Smooth muscle cell (in vitro differentiated cells): ENCODE data around the gene VDAC2. TPM values are rescaled to one million over a fixed set of nuclear protein-coding genes. Genes with fewer than 3 reads are reported as not detected.
A peak's percentile ranks its signal among the peaks of the same experiment; 100 is the strongest.

Experiments used
- DNase-seq: peaks from one replicate; lab custom pipeline; 2025; ENCODE audit not compliant: unreplicated experiment; lab: John Stamatoyannopoulos, UW
- H2AFZ ChIP-seq: fragments of 200-600 bp; sonication (generic); 2 replicates; pipeline ENCODE4 v1.6.0; 2016; ENCODE audit warnings: antibody characterized with exemption, low read depth, mild to moderate bottlenecking
- H3F3A ChIP-seq: fragments of 200-600 bp; sonication (generic); 2 replicates; pipeline ENCODE4 v1.6.0; 2017; ENCODE audit warnings: antibody characterized with exemption, low read depth
- H3K27ac ChIP-seq: fragments of 200-600 bp; sonication (generic); 2 replicates; pipeline ENCODE4 v1.5.1; 2016; ENCODE audit warnings: low read depth, mild to moderate bottlenecking
- H3K27me3 ChIP-seq: fragments of 200-600 bp; sonication (generic); 2 replicates; pipeline ENCODE4 v1.6.1; 2016; ENCODE audit warnings: low read depth, mild to moderate bottlenecking
- H3K36me3 ChIP-seq: fragments of 200-600 bp; sonication (generic); 2 replicates; pipeline ENCODE4 v1.5.1; 2016; ENCODE audit warnings: low read depth
- H3K4me1 ChIP-seq: fragments of 200-600 bp; sonication (generic); 2 replicates; pipeline ENCODE4 v1.5.1; 2016; ENCODE audit warnings: low read depth
- H3K4me2 ChIP-seq: fragments of 200-600 bp; sonication (generic); 2 replicates; pipeline ENCODE4 v1.6.0; 2016; ENCODE audit warnings: mild to moderate bottlenecking
- H3K4me3 ChIP-seq: fragments of 200-600 bp; sonication (generic); 2 replicates; pipeline ENCODE4 v1.5.1; 2016; ENCODE audit warnings: mild to moderate bottlenecking
- H3K79me2 ChIP-seq: fragments of 200-600 bp; sonication (generic); 2 replicates; pipeline ENCODE4 v1.6.0; 2016; ENCODE audit warnings: low read depth, mild to moderate bottlenecking
- H3K9ac ChIP-seq: fragments of 200-600 bp; sonication (generic); 2 replicates; pipeline ENCODE4 v1.6.0; 2016; ENCODE audit warnings: low read depth
- H3K9me3 ChIP-seq: fragments of 200-600 bp; sonication (generic); replicated peaks from 2 replicates; pipeline ENCODE4 v1.5.1; 2016; ENCODE audit warnings: low read depth
- H4K20me1 ChIP-seq: fragments of 200-600 bp; sonication (generic); 2 replicates; pipeline ENCODE4 v1.6.0; 2016; ENCODE audit warnings: low read depth
- CTCF ChIP-seq: fragments of 200-600 bp; sonication (generic); IDR thresholded peaks from 2 replicates; pipeline ENCODE4 v1.5.1; 2017; ENCODE audit warnings: borderline replicate concordance, mild to moderate bottlenecking, antibody characterized with exemption; ENCODE audit not compliant: insufficient read depth, poor library complexity, severe bottlenecking
- WGBS: methylation state at CpG from one replicate; pipeline ENCODE4 v1.1.7; 2016; ENCODE audit warnings: low lambda C conversion rate; 5-methylcytosine and 5-hydroxymethylcytosine counted together
- polyA plus RNA-seq: library from polyadenylated mRNA; unstranded; fragments of >200 nt; fragmentation: Nextera tagmentation; extraction: Ambion mirVana; gene quantifications from 2 replicates; pipeline ENCODE4 v1.2.1, GENCODE V29; 2016
- total RNA-seq: library from RNA; depleted of rRNA; stranded (reverse); fragments of >200 nt; gene quantifications from 2 replicates; pipeline ENCODE4 v1.2.3, GENCODE V29; 2014

VDAC2 gene
- total and polyA plus RNA-seq, 2 experiments from 2014 or later, result 183 to 207 TPM

- Histone ChIP-seq H3K4me1 (no peaks in the 10 kb centered on the region), H2AFZ (no peak overlapping the region), H3K36me3 (no peaks in the 10 kb centered on the region), H3K9me3 (no peaks in the 10 kb centered on the region), H3K4me3 (no peak overlapping the region), H3K9ac (no peak overlapping the region), H3K4me2 (no peak overlapping the region), H3K27me3 (no peaks in the 10 kb centered on the region), H3F3A (peaks cover 12% of the 10 kb centered on the region), H4K20me1 (peaks cover 43% of the 10 kb centered on the region), H3K79me2 (peaks cover 10% of the 10 kb centered on the region), H3K27ac (no peak overlapping the region)
- TF ChIP-seq CTCF, result no peak
- DNase-seq, result no peak
- WGBS, result 97% methylated on average over 1 of the region's 1 CpG
These were observed 33.9 kb upstream of the VDAC2 start for GRCh38 chr10:75176736-75177135.

GRCh38 chr10:75179657-75180177, 30.9 kb upstream of the VDAC2 start:
- no peak for DNase-seq
- Histone ChIP-seq H3K4me2 (peak overlapping the region; percentile 54), H4K20me1 (peaks cover 35% of the 10 kb centered on the region), H3K4me3 (no peak overlapping the region), H3F3A (peaks cover 12% of the 10 kb centered on the region), H3K27ac (peak overlapping the region; percentile 66), H3K27me3 (no peaks in the 10 kb centered on the region), H3K36me3 (no peaks in the 10 kb centered on the region), H3K9me3 (no peaks in the 10 kb centered on the region), H3K79me2 (peaks cover 7% of the 10 kb centered on the region), H3K9ac (no peak overlapping the region), H2AFZ (no peak overlapping the region), H3K4me1 (no peaks in the 10 kb centered on the region)
- WGBS, result 69% methylated on average over 1 of the region's 1 CpG
- no peak for TF ChIP-seq CTCF

- H3F3A ChIP-seq, result peaks cover 12% of the 10 kb centered on the region
- H4K20me1 ChIP-seq, result peaks cover 32% of the 10 kb centered on the region
- no peak overlapping the region for H3K9ac ChIP-seq
- TF ChIP-seq CTCF, result no peak
- H3K27ac ChIP-seq, result peak overlapping the region; percentile 66
- H3K9me3 ChIP-seq, result no peaks in the 10 kb centered on the region
- H3K4me2 ChIP-seq, result peak overlapping the region; percentile 54
- H3K27me3 ChIP-seq, result no peaks in the 10 kb centered on the region
- H3K36me3 ChIP-seq, result no peaks in the 10 kb centered on the region
- H3K79me2 ChIP-seq, result peaks cover 7% of the 10 kb centered on the region
- no peak for DNase-seq
- no peak overlapping the region for H2AFZ ChIP-seq
- WGBS, result 21% methylated on average over 2 of the region's 2 CpGs
- no peak overlapping the region for H3K4me3 ChIP-seq
- no peaks in the 10 kb centered on the region for H3K4me1 ChIP-seq
These were observed 30.0 kb upstream of the VDAC2 start for GRCh38 chr10:75180592-75180991.

GRCh38 chr10:75181073-75181472, 29.5 kb upstream of the VDAC2 start:
- Histone ChIP-seq H3K4me3 (no peak overlapping the region), H3K27me3 (no peaks in the 10 kb centered on the region), H3K79me2 (peaks cover 7% of the 10 kb centered on the region), H3K9me3 (no peaks in the 10 kb centered on the region), H3K4me2 (peak overlapping the region; percentile 54), H3F3A (peaks cover 12% of the 10 kb centered on the region), H3K27ac (peak overlapping the region; percentile 66), H3K36me3 (no peaks in the 10 kb centered on the region), H3K9ac (no peak overlapping the region), H2AFZ (no peak overlapping the region), H4K20me1 (peaks cover 31% of the 10 kb centered on the region), H3K4me1 (no peaks in the 10 kb centered on the region)
- 94% methylated on average over 1 of the region's 1 CpG for WGBS
- no peak for DNase-seq
- no peak for TF ChIP-seq CTCF
